Spleen (tissue), 7 donors: ENCODE data around the gene BABAM2.

Experiments
- CTCF ChIP-seq, 11 experiments: fragments of 200-600 bp in 7 of 11; fragments of 450-650 bp in 4 of 11; sonication (generic) in 4 of 11; IDR thresholded peaks in 8 of 11; conservative IDR thresholded peaks in 3 of 11; 1 replicate in 7 of 11; 2 replicates in 4 of 11; pipeline versions ENCODE4 v1.4.0 to v1.8.0; 2016 to 2021; ENCODE audit warnings: antibody characterized with exemption in 11 of 11, inconsistent platforms in 4 of 11, mild to moderate bottlenecking in 1 of 11
- POLR2A ChIP-seq, 3 donors: fragments of 450-650 bp; IDR thresholded peaks; one replicate each; pipeline ENCODE4 v1.5.1; 2017; ENCODE audit warnings: antibody characterized with exemption in 3 of 3, mild to moderate bottlenecking in 1 of 3
- POLR2AphosphoS5 ChIP-seq, 3 donors: sonication (generic); formaldehyde crosslinking; IDR thresholded peaks; one replicate each; pipeline ENCODE4 v1.5.1; 2017; ENCODE audit warnings: antibody characterized with exemption in 3 of 3
- donor health status: DM: no; HTN: no; CAD: no; lungs with moderate emphysema.
- donor health status: DM: no; HTN: no; CAD: no.
- donor health status: DM: no; HTN: no; CAD: no.

GRCh38 chr2:28345619-28346018 lies 455.1 kb downstream of the BABAM2 start:
- TF ChIP-seq POLR2AphosphoS5 (IDR thresholded peaks at IDR 0.05) (no peak), POLR2A (IDR thresholded peaks at IDR 0.05) (no peak), CTCF (IDR thresholded peaks at IDR 0.05 in 8 of 11, conservative IDR thresholded peaks at IDR 0.05 in 3 of 11) (no peak)
